Endothelial cell of umbilical vein (primary cell): ENCODE results near the gene NEDD9. TPM values are rescaled to one million over a fixed set of nuclear protein-coding genes. Genes with fewer than 3 reads are reported as not detected.

Experiments
- BruUV-seq: library from RNA; stranded (reverse); fragments of 400-500 nt; replicated peaks from 2 replicates; lab custom pipeline; 2021; lab: Mats Ljungman, UMichigan
- CTCF ChIA-PET: fragments of 300-600, 350-600 bp; sonication (Branson Sonifier 250); formaldehyde crosslinking; loops from one replicate; lab custom pipeline; 2021; ENCODE audit warnings: antibody characterized with exemption, inconsistent platforms; lab: Charles Lee
- POLR2A ChIA-PET: fragments of 300-600, 350-600 bp; sonication (Branson Sonifier 250); formaldehyde crosslinking; loops from one replicate; lab custom pipeline; 2021; ENCODE audit warnings: antibody characterized with exemption, inconsistent platforms; lab: Charles Lee
- DNase-seq: peaks from one replicate; pipeline ENCODE4 v3.0.0-alpha.2; 2011; ENCODE audit warnings: low read depth, low spot score
- FAIRE-seq: peaks from 2 replicates; lab custom pipeline; 2011; peaks lifted over from hg19 to GRCh38; lab: Jason Lieb, UNC
- H2AFZ ChIP-seq: 2 replicates; pipeline ENCODE4 v1.6.0; 2012; ENCODE audit warnings: low read depth, low read length, control low read depth, inconsistent platforms
- H3K27ac ChIP-seq: 2 replicates; pipeline ENCODE4 v1.5.1; 2011; ENCODE audit warnings: low read depth, mild to moderate bottlenecking, control low read depth, low read length, moderate library complexity; ENCODE audit not compliant: insufficient read depth
- H3K27me3 ChIP-seq, 2 experiments: 2 replicates each; pipeline versions ENCODE4 v1.6.0 to v1.6.1; 2011; ENCODE audit warnings: low read length in 2 of 2, mixed read lengths in 1 of 2; ENCODE audit not compliant: control insufficient read depth in 2 of 2, insufficient read depth in 2 of 2
- H3K36me3 ChIP-seq, 2 experiments: 2 replicates in 1 of 2; 3 replicates in 1 of 2; pipeline ENCODE4 v1.5.1; 2011; ENCODE audit warnings: low read length in 2 of 2, mild to moderate bottlenecking in 1 of 2, moderate library complexity in 1 of 2; ENCODE audit not compliant: control insufficient read depth in 2 of 2, insufficient read depth in 2 of 2; ENCODE audit errors: extremely low read depth in 1 of 2
- H3K4me1 ChIP-seq: 3 replicates; pipeline ENCODE4 v1.5.1; 2011; ENCODE audit warnings: mild to moderate bottlenecking, low read length; ENCODE audit not compliant: control insufficient read depth, insufficient read depth; ENCODE audit errors: extremely low read depth
- H3K4me2 ChIP-seq: 2 replicates; pipeline ENCODE4 v1.6.1; 2011; ENCODE audit warnings: low read length, control low read depth, mixed read lengths; ENCODE audit not compliant: insufficient read depth
- H3K4me3 ChIP-seq, 3 experiments: fragments of 200-600 bp in 1 of 3; sonication (generic), shearing (Covaris generic) in 1 of 3; replicated peaks in 1 of 3; 2 replicates each; pipeline ENCODE4 v1.5.1; 2011 to 2016; ENCODE audit warnings: control low read depth in 3 of 3, low read length in 3 of 3, mild to moderate bottlenecking in 2 of 3, inconsistent platforms in 1 of 3, low read depth in 1 of 3, moderate library complexity in 1 of 3; ENCODE audit not compliant: insufficient read depth in 1 of 3
- H3K79me2 ChIP-seq: 2 replicates; pipeline ENCODE4 v1.6.0; 2012; ENCODE audit warnings: low read length, inconsistent platforms; ENCODE audit not compliant: control insufficient read depth, insufficient read depth
- H3K9ac ChIP-seq: replicated peaks from 2 replicates; pipeline ENCODE3; 2011; ENCODE audit warnings: low read length, control low read depth; ENCODE audit not compliant: insufficient read depth; ENCODE audit errors: extremely low read depth
- H3K9me1 ChIP-seq: replicated peaks from 3 replicates; pipeline ENCODE4 v1.6.0; 2011; ENCODE audit warnings: mild to moderate bottlenecking, low read length; ENCODE audit not compliant: control insufficient read depth, insufficient read depth; ENCODE audit errors: extremely low read depth
- H3K9me3 ChIP-seq: replicated peaks from 2 replicates; pipeline ENCODE4 v1.5.1; 2012; ENCODE audit warnings: low read length, inconsistent platforms; ENCODE audit not compliant: control insufficient read depth, insufficient read depth
- H4K20me1 ChIP-seq: replicated peaks from 2 replicates; pipeline ENCODE3; 2011; ENCODE audit warnings: mild to moderate bottlenecking, low read length; ENCODE audit not compliant: control insufficient read depth, insufficient read depth; ENCODE audit errors: extremely low read depth
- CTCF ChIP-seq, 2 donors: IDR thresholded peaks; 1 replicate in 1 of 2; 2 replicates in 1 of 2; pipeline ENCODE4 v1.5.1; 2011; ENCODE audit warnings: low read length in 2 of 2, mild to moderate bottlenecking in 2 of 2, moderate library complexity in 2 of 2, control low read depth in 1 of 2, inconsistent platforms in 1 of 2, low read depth in 1 of 2; ENCODE audit not compliant: insufficient read depth in 1 of 2; ENCODE audit errors: extremely low read depth in 1 of 2
- FOS ChIP-seq: IDR thresholded peaks from 2 replicates; pipeline ENCODE4 v1.6.1; 2011; ENCODE audit warnings: mild to moderate bottlenecking, low read length, moderate library complexity, borderline replicate concordance; ENCODE audit not compliant: insufficient read depth
- GATA2 ChIP-seq: IDR thresholded peaks from 2 replicates; pipeline ENCODE4 v1.7.0; 2011; ENCODE audit warnings: low read depth, mild to moderate bottlenecking, moderate library complexity, mixed read lengths, low read length; ENCODE audit not compliant: insufficient read length, insufficient read depth
- JUN ChIP-seq: IDR thresholded peaks from 2 replicates; pipeline ENCODE4 v1.6.1; 2011; ENCODE audit warnings: borderline replicate concordance, low read depth; ENCODE audit not compliant: insufficient read length, insufficient read depth
- MYC ChIP-seq: IDR thresholded peaks from one replicate; pipeline ENCODE4 v1.6.1; 2011; ENCODE audit warnings: mild to moderate bottlenecking, low read depth, low read length
- POLR2A ChIP-seq: IDR thresholded peaks from 2 replicates; pipeline ENCODE4 v1.6.1; 2012; ENCODE audit warnings: low read depth, mild to moderate bottlenecking, control low read depth, low read length
- dilution Hi-C: fragments of 300-500 bp; cut with MboI; formaldehyde crosslinking; loops from one replicate; pipeline ENCODE4 v1.15.0; 2019; ENCODE audit warnings: low sequenced_read_pairs; ENCODE audit not compliant: extremely low pct_ligation_motif_present
- intact Hi-C: fragments of 100-400 bp; cut with micrococcal nuclease; formaldehyde crosslinking; loops from one replicate; pipeline ENCODE4 v1.10.0; 2022
- polyA plus RNA-seq, 4 experiments: library from polyadenylated mRNA; depleted of rRNA in 3 of 4; stranded (reverse) in 3 of 4; unstranded in 1 of 4; fragments of >200 nt; gene quantifications; 2 replicates each; pipeline versions ENCODE4 v1.2.1 to v1.2.3, GENCODE V29; 2011 to 2012; ENCODE audit warnings: missing spikeins in 1 of 4
- total RNA-seq: library from RNA; stranded (reverse); gene quantifications from 2 replicates; pipeline ENCODE4 v1.2.3, GENCODE V29; 2021
- TF ChIP-seq, protein P1 (sequence below): IDR thresholded peaks from 2 replicates; pipeline ENCODE4 v1.6.1; 2011; ENCODE audit not compliant: insufficient read depth, insufficient read length

Gene NEDD9
- total and polyA plus RNA-seq, 2 donors (not counting 3 experiments of a cell fraction or from before 2014, with no cell fraction given), result 55.2 to 61.0 TPM

GRCh38 chr6:11280394-11280793 is 47.9 kb upstream of the NEDD9 start:
- Histone ChIP-seq H3K9me1 (no peaks in the 10 kb centered on the region), H3K4me3 (no peak overlapping the region), H3K9me3 (no peaks in the 10 kb centered on the region), H3K36me3 (no peaks in the 10 kb centered on the region), H3K4me1 (peaks cover 12% of the 10 kb centered on the region), H4K20me1 (no peaks in the 10 kb centered on the region), H2AFZ (no peak overlapping the region), H3K9ac (no peak overlapping the region), H3K79me2 (no peaks in the 10 kb centered on the region), H3K27ac (no peak overlapping the region), H3K4me2 (no peak overlapping the region), H3K27me3 (no peaks in the 10 kb centered on the region)
- no peak for FAIRE-seq
- DNase-seq, result no peak
- ChIA-PET POLR2A (no interaction called here), CTCF (no interaction called here)
- dilution Hi-C loops (no loop called here), intact Hi-C loops (no loop called here)
- no peak for TF ChIP-seq MYC
- TF ChIP-seq POLR2A, result no peak
- no peak for TF ChIP-seq GATA2
- TF ChIP-seq JUN, result no peak
- no peak for TF ChIP-seq CTCF (IDR thresholded peaks at IDR 0.05; ENCODE audit: extremely low read depth in 1 of 2, insufficient read depth in 1 of 2, low read depth in 1 of 2, low read length in 2 of 2)
- no peak for TF ChIP-seq FOS
- TF ChIP-seq, protein P1, sequence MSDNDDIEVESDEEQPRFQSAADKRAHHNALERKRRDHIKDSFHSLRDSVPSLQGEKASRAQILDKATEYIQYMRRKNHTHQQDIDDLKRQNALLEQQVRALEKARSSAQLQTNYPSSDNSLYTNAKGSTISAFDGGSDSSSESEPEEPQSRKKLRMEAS, result no peak
- no TSS peak for BruUV-seq
